ENCODE results near the gene PFDN2. TPM values are rescaled to one million over a fixed set of nuclear protein-coding genes. Genes with fewer than 3 reads are reported as not detected.

The PFDN2 gene
- total RNA-seq, 1 donor from 2014 or later: 132 TPM

GRCh38 chr1:161132410-161133219 is 14.8 kb upstream of the PFDN2 start, which contains the start of gene DEDD:
Gene DEDD (minus strand): TSS chr1:161132667. CDS start chr1:161124462, 8,205 bp downstream.
- Histone ChIP-seq H3K4me3 (ENCODE audit: low read depth, low read length) (peak within 1 kb of the TSS; percentile 92), H3K36me3 (ENCODE audit: control insufficient read depth, insufficient read depth, low read length) (no peaks in the 10 kb centered on the region), H3K27me3 (ENCODE audit: control insufficient read depth, insufficient read depth, low read length) (no peaks in the 10 kb centered on the region)
- TF ChIP-seq CTCF (IDR thresholded peaks at IDR 0.05; ENCODE audit: insufficient read depth, low read length, poor library complexity, severe bottlenecking): no peak
- peak; percentile 89 for DNase-seq (ENCODE audit: low read depth)

GRCh38 chr1:161131523-161132409 is 13.9 kb upstream of the PFDN2 start:
- TF ChIP-seq CTCF (IDR thresholded peaks at IDR 0.05; ENCODE audit: insufficient read depth, low read length, poor library complexity, severe bottlenecking): no peak
- Histone ChIP-seq H3K36me3 (ENCODE audit: control insufficient read depth, insufficient read depth, low read length) (no peaks in the 10 kb centered on the region), H3K4me3 (ENCODE audit: low read depth, low read length) (peak overlapping the region; percentile 92), H3K27me3 (ENCODE audit: control insufficient read depth, insufficient read depth, low read length) (no peaks in the 10 kb centered on the region)
- DNase-seq (ENCODE audit: low read depth): no peak

- Histone ChIP-seq H3K4me3 (ENCODE audit: low read depth, low read length) (no peak overlapping the region), H3K36me3 (ENCODE audit: control insufficient read depth, insufficient read depth, low read length) (no peaks in the 10 kb centered on the region), H3K27me3 (ENCODE audit: control insufficient read depth, insufficient read depth, low read length) (no peaks in the 10 kb centered on the region)
- TF ChIP-seq CTCF (IDR thresholded peaks at IDR 0.05; ENCODE audit: insufficient read depth, low read length, poor library complexity, severe bottlenecking): no peak
- no peak for DNase-seq (ENCODE audit: low read depth)
Measured at GRCh38 chr1:161130266-161130665, 12.4 kb upstream of the PFDN2 start.

- no peak for TF ChIP-seq CTCF (IDR thresholded peaks at IDR 0.05; ENCODE audit: insufficient read depth, low read length, poor library complexity, severe bottlenecking)
- no peak overlapping the region for H3K4me3 ChIP-seq (ENCODE audit: low read depth, low read length)
- H3K27me3 ChIP-seq (ENCODE audit: control insufficient read depth, insufficient read depth, low read length): no peaks in the 10 kb centered on the region
- H3K36me3 ChIP-seq (ENCODE audit: control insufficient read depth, insufficient read depth, low read length): no peaks in the 10 kb centered on the region
- no peak for DNase-seq (ENCODE audit: low read depth)
Measured at GRCh38 chr1:161128591-161129420, 11.0 kb upstream of the PFDN2 start.

GRCh38 chr1:161127649-161128048 is 9.8 kb upstream of the PFDN2 start:
- no peak for DNase-seq (ENCODE audit: low read depth)
- H3K27me3 ChIP-seq (ENCODE audit: control insufficient read depth, insufficient read depth, low read length): no peaks in the 10 kb centered on the region
- no peak overlapping the region for H3K4me3 ChIP-seq (ENCODE audit: low read depth, low read length)
- H3K36me3 ChIP-seq (ENCODE audit: control insufficient read depth, insufficient read depth, low read length): no peaks in the 10 kb centered on the region
- TF ChIP-seq CTCF (IDR thresholded peaks at IDR 0.05; ENCODE audit: insufficient read depth, low read length, poor library complexity, severe bottlenecking): no peak

All from kidney epithelial cell (primary cell).